ENCODE measurements around the gene ZNF735. TPM values are rescaled to one million over a fixed set of nuclear protein-coding genes. Genes with fewer than 3 reads are reported as not detected.
"Not testable (repeated sequence)": the region's sequence is repeated elsewhere in the genome, so short reads cannot be mapped to it uniquely, and the experiment has no call there.

ZNF735 gene
- not detected for total RNA-seq

GRCh38 chr7:64206903-64207302 is at the start of gene ZNF735:
Gene ZNF735 (plus strand): TSS chr7:64207203. CDS start chr7:64207203, 0 bp downstream.
- intact Hi-C loops (cut with DNase I; ENCODE audit: low total_unique reads), result no loop called here
- 87 to 96% methylated on average over 4 to 13 of the region's 13 CpGs for WGBS, 2 donors (ENCODE audit: low coverage in 1 of 2)
- Histone ChIP-seq H3K9me3 (peaks cover 0 to 8% of the 10 kb centered on the region in 2 donors), H3K4me3 (no peak within 1 kb of the TSS), H3K36me3 (no peaks in the 10 kb centered on the region), H3K27me3 (no peaks in the 10 kb centered on the region), H3K27ac (no peak within 1 kb of the TSS), H3K4me1 (no peaks in the 10 kb centered on the region)
- in situ Hi-C loops (cut with MboI; ENCODE audit: low pct_ligation_motif_present in 1 of 4, low pct_unique_long_range_greater_than_20kb in 1 of 4, low sequenced_read_pairs in 3 of 4), result no loop called here
- no peak for TF ChIP-seq CTCF (IDR thresholded peaks at IDR 0.05)
- TF ChIP-seq POLR2A (IDR thresholded peaks at IDR 0.05), result no peak
- TF ChIP-seq POLR2AphosphoS5 (IDR thresholded peaks at IDR 0.05), result no peak
- no peak for DNase-seq

- in situ Hi-C loops (cut with MboI; ENCODE audit: low pct_ligation_motif_present in 1 of 4, low pct_unique_long_range_greater_than_20kb in 1 of 4, low sequenced_read_pairs in 3 of 4); intact Hi-C loops (cut with DNase I; ENCODE audit: low total_unique reads): not testable (repeated sequence)
These were observed 36.0 kb upstream of the ZNF735 start for GRCh38 chr7:64170974-64171373.

GRCh38 chr7:64174328-64174727 is 32.7 kb upstream of the ZNF735 start:
- H3K36me3 ChIP-seq, result no peaks in the 10 kb centered on the region
- no peak overlapping the region for H3K4me3 ChIP-seq
- no peak for TF ChIP-seq CTCF (IDR thresholded peaks at IDR 0.05)
- no peak for TF ChIP-seq EP300 (IDR thresholded peaks at IDR 0.05; ENCODE audit: low read depth)
- TF ChIP-seq POLR2AphosphoS5 (IDR thresholded peaks at IDR 0.05), result no peak
- in situ Hi-C loops (cut with MboI; ENCODE audit: low pct_ligation_motif_present in 1 of 4, low pct_unique_long_range_greater_than_20kb in 1 of 4, low sequenced_read_pairs in 3 of 4) (no loop called here), intact Hi-C loops (cut with DNase I; ENCODE audit: low total_unique reads) (no loop called here)
- DNase-seq, result no peak
- WGBS, 2 donors (ENCODE audit: low coverage in 1 of 2), result 80% methylated on average over 5 of the region's 5 CpGs; no CpG with 5 or more reads in 1 of the 2 donors
- H3K4me1 ChIP-seq, result no peaks in the 10 kb centered on the region
- H3K27me3 ChIP-seq, result no peaks in the 10 kb centered on the region
- peaks cover 3 to 11% of the 10 kb centered on the region in 2 donors for H3K9me3 ChIP-seq
- no peak overlapping the region for H3K27ac ChIP-seq

More at GRCh38 chr7:64170974-64171373, 36.0 kb upstream of the ZNF735 start:
- H3K4me3 ChIP-seq, H3K4me1 ChIP-seq, H3K27me3 ChIP-seq, H3K9me3 ChIP-seq, H3K36me3 ChIP-seq, H3K27ac ChIP-seq, DNase-seq: not testable (repeated sequence)
- WGBS, 2 donors (ENCODE audit: low coverage in 1 of 2), result 78 to 84% methylated on average over 2 of the region's 2 CpGs

- Histone ChIP-seq H3K36me3 (no peaks in the 10 kb centered on the region), H3K4me3 (no peak overlapping the region), H3K4me1 (no peaks in the 10 kb centered on the region), H3K27me3 (no peaks in the 10 kb centered on the region), H3K9me3 (peaks cover 3 to 14% of the 10 kb centered on the region in 2 donors), H3K27ac (no peak overlapping the region)
- intact Hi-C loops (cut with DNase I; ENCODE audit: low total_unique reads), result no loop called here
- 46% methylated on average over 5 of the region's 7 CpGs; no CpG with 5 or more reads in 1 of the 2 donors for WGBS, 2 donors (ENCODE audit: low coverage in 1 of 2)
- no peak for DNase-seq
- TF ChIP-seq CTCF (IDR thresholded peaks at IDR 0.05), result no peak
- no peak for TF ChIP-seq POLR2A (IDR thresholded peaks at IDR 0.05)
- TF ChIP-seq EP300 (IDR thresholded peaks at IDR 0.05; ENCODE audit: low read depth), result no peak
- no peak for TF ChIP-seq POLR2AphosphoS5 (IDR thresholded peaks at IDR 0.05)
- in situ Hi-C loops (cut with MboI; ENCODE audit: low pct_ligation_motif_present in 1 of 4, low pct_unique_long_range_greater_than_20kb in 1 of 4, low sequenced_read_pairs in 3 of 4), result loop anchor here in 3 of 4 donors (25.0 kb wide), 1 partner anchor 437 kb away; no protein-coding TSS in a partner anchor
These were observed 32.1 kb upstream of the ZNF735 start for GRCh38 chr7:64174941-64175340.

- no peak overlapping the region for H3K4me3 ChIP-seq
- H3K27me3 ChIP-seq, result peaks cover 15% of the 10 kb centered on the region
- intact Hi-C loops (cut with DNase I; ENCODE audit: low total_unique reads), result no loop called here
- H3K4me1 ChIP-seq, result no peaks in the 10 kb centered on the region
- H3K27ac ChIP-seq, result no peak overlapping the region
- DNase-seq, result no peak
- peaks cover 0 to 13% of the 10 kb centered on the region in 2 donors for H3K9me3 ChIP-seq
- H3K36me3 ChIP-seq, result no peaks in the 10 kb centered on the region
- 56 to 64% methylated on average over 4 of the region's 4 CpGs for WGBS, 2 donors (ENCODE audit: low coverage in 1 of 2)
- no peak for TF ChIP-seq EP300 (IDR thresholded peaks at IDR 0.05; ENCODE audit: low read depth)
- no peak for TF ChIP-seq POLR2A (IDR thresholded peaks at IDR 0.05)
- in situ Hi-C loops (cut with MboI; ENCODE audit: low pct_ligation_motif_present in 1 of 4, low pct_unique_long_range_greater_than_20kb in 1 of 4, low sequenced_read_pairs in 3 of 4), result loop anchor here (10.0 to 25.0 kb wide), 2 partner anchors 431 to 444 kb away; no protein-coding TSS in a partner anchor
These were observed 26.0 kb upstream of the ZNF735 start for GRCh38 chr7:64180989-64181388.
